C4-2B (cell line): ENCODE results near the gene NEK11.

Source experiments
- ZFX ChIP-seq: fragments of 450-650 bp; IDR thresholded peaks from 2 replicates; pipeline ENCODE4 v1.6.1; 2017
- TF ChIP-seq, protein P1 (sequence below): fragments of 450-650 bp; conservative IDR thresholded peaks from 2 replicates; pipeline ENCODE4 v1.5.1; 2017; ENCODE audit warnings: mild to moderate bottlenecking

DNA sequence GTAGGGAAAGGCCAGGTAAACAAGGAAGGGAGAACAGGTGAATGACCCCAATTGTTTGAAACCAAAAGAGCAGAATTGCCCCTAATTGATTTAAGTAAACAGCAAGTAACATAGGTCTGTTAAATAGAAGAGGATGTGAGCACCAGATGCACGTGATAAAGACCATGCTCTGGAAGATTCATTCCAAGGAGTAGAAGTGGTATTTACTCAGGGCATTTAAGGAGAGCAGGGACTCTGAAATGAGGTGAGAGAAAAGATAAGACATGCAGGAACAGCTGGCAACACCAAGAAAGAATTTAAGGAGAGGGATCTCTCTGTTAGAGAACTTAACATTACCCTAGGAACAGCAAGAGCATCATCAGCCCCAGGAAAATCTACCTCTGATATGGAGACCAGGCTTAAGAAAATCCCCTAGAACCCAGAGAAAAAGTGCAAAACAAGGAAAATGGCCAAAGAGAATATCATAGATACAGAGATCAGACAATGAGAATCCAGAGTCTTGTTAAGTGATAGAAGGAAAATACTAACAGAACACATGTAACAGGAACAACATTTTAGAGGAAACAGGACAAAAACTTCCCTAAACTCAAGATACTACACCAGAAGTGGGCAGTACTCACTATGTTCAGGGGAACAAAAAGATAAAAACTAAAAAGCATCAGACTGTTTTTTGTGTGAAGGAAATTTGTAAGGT, 361.3 kb downstream of the NEK11 start:
- TF ChIP-seq, protein P1, sequence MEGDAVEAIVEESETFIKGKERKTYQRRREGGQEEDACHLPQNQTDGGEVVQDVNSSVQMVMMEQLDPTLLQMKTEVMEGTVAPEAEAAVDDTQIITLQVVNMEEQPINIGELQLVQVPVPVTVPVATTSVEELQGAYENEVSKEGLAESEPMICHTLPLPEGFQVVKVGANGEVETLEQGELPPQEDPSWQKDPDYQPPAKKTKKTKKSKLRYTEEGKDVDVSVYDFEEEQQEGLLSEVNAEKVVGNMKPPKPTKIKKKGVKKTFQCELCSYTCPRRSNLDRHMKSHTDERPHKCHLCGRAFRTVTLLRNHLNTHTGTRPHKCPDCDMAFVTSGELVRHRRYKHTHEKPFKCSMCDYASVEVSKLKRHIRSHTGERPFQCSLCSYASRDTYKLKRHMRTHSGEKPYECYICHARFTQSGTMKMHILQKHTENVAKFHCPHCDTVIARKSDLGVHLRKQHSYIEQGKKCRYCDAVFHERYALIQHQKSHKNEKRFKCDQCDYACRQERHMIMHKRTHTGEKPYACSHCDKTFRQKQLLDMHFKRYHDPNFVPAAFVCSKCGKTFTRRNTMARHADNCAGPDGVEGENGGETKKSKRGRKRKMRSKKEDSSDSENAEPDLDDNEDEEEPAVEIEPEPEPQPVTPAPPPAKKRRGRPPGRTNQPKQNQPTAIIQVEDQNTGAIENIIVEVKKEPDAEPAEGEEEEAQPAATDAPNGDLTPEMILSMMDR = no peak
- TF ChIP-seq ZFX = no peak
